HG02943 (cell line): ENCODE results near the gene GADL1.
A peak's percentile ranks its signal among the peaks of the same experiment; 100 is the strongest.

Experiments used
- ATAC-seq: cut with Tn5 transposase; IDR thresholded peaks from one replicate; pipeline ENCODE4 v1.9.1; 2021; ENCODE audit warnings: mild to moderate bottlenecking, low read depth, moderate library complexity; ENCODE audit not compliant: unreplicated experiment

Gene GADL1

DNA sequence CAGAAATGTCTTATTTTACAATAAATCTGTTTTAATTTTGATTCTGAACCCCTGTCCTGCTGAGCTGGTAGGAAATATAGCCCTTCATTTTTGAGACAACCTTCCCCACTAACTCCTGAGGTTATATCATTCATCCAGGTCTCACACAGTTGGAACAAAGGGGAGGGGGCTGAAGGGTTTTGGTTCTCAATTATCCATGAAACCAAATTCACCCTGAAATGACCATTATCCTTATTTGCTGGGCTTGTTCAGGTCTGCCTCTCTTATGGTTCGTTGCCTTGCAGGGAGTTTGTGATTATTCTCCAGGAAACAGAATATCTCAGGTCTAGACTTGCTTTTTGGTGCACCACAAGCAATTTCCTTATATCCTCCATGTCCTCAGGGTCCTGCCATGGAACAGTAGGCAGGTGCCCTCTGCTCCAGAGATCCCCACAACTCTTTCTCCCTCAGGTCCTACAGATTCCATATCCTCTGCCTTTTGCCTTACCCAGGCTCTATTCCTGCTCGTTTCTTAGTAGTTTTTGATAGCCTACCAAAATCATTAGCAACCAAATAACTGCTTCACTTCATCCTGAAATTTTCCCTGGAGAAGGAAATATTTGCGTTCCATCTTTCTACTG is 193.6 kb downstream of the GADL1 start:
- ATAC-seq: no peak

DNA sequence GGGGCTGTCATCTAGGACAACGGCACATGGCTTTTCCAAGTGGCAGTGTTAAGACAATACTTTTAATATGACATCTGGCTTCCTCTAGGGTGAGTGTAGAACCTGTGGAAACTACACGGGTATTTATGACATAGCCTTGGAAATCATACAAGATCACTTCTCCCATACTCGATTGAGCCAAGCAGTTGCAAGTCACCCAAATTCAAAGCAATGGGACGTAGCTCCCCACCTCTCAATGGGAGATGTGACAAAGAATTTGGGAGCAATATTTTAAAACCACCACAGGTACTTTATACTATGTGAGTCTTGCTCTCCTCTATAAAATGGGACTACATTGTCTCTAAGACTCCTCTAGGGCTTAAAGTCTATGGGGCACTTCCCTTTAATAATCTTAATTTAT is 194.5 kb downstream of the GADL1 start:
- no peak for ATAC-seq

DNA sequence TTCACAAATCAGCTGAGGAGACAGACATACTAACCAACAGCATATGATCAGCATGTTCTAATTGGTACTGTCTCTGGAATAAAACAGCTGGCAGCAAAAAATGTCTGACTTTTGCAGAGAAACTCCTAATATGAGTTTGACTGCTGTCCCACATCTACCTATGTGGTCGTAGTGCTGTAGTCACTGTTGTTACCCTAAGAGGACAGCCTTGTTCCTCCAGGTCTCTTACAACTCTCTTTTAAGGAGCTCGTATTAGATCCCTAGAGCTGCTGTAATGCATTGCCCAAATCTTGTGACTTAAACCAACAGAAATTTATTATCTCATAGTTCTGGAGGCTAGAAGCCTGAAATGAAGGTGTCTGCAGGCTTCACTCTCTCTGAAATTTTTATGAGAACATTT is 195.9 kb downstream of the GADL1 start:
- no peak for ATAC-seq

DNA sequence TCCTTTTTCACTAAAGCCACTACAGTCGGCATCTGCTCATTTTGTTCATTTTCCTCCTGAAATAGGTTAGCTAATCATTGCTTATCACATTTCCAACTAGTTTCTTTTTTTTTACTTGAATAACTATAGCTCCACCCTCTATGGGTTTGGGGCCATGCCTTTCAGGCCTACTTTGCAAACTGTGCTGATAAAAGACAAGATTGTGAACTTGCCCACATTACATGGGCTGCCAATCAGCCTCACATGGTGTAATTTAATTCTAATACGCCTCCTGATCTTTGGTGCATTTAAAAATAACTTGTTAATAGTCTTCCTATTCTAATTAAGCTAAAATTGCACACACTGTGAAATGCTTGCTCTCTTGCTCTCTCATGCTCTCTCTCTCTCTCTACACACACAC is 197.6 kb downstream of the GADL1 start:
- no peak for ATAC-seq

DNA sequence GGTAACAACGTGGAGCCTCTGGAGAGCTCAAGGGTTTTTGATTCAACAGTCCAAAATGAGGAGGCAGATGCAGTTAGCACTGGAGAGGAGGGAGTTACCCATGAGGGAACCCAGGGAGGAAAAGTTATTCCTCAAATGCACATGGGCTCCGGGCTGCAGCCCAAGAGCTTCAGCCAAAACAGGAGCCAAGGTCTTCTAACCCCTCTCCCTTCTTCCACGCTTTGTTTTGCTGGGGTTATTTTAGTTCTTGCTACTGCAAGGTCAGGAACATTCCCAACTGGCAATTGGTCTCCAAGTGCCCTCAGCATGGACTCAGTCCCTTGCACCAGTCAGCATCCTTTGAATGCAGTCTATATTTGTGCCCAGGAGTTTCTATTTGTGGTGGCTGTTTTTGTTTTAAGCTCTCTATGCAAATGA is 198.1 kb downstream of the GADL1 start:
- no peak for ATAC-seq

DNA sequence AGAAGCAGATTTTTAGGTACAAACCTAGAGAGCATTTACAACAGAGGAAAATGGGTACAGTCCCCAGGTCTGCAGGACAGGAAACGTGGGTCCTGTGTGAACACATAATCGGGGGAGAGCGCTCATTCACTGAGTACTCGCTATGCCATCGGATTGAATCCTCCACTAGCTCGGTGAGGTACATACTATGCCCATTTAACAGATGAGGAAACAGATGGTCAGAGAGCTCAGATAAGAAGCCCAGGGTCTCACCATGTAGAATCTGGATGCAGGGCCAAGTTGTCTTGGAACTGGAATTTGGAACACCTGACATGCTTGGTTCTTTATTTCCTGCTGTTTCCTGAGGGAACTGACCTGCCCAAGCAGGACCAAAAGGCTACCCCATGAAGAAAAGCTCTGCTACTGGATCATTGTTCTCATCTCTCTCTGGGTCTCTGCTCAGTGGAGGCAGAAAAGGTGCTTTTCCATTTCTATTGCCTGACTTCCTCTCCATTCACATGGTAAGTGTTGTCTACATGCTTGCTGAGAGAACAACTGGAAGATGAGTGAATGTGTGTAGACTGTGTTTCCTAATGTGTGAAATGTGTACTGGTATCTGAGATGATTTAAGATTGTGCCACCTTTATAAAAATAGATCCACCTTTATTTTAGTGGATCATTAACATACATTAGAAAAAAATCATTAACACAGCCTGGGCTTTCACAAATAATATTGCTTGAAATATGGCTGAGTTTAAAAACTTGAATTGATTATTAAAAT is 199.0 kb downstream of the GADL1 start:
- no peak for ATAC-seq

DNA sequence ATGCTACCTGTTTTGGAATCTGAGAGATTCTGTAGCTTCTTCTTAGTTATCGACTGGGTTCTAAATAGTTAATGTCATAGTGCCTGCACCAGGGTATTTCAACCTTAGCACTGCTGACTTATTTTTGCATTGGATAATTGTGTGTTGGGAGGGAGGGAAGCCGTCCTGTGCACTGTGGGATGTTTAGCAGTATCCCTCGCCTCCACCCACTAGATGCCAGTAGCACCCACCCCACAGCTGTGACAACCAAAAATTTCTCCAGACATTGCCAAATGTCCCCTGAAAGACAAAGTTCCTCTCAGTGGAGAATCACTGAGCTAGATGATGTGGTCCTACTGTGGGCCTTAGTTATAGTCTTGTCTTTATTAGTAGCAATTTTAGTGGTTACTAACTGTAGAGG is 199.8 kb downstream of the GADL1 start:
- ATAC-seq: no peak

DNA sequence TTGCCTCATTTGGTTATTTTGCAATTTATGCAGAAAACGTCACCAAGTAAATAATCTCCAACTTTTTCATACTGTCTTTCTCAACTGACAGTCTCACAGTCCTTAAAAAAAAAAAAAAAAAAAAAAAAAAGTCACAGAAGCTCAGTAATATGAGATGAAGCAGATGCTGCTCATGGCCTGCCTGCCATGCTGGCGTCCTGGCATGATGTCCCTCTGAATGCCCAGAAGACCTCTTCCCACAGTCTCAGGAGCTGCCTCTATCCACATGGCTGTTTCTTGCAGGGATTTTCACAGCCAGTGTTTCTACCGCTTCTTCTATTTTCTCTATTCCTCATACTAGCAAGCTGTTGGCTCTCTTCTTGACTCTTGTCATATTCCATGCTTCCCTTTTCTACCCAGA is 200.3 kb downstream of the GADL1 start:
- ATAC-seq: no peak

DNA sequence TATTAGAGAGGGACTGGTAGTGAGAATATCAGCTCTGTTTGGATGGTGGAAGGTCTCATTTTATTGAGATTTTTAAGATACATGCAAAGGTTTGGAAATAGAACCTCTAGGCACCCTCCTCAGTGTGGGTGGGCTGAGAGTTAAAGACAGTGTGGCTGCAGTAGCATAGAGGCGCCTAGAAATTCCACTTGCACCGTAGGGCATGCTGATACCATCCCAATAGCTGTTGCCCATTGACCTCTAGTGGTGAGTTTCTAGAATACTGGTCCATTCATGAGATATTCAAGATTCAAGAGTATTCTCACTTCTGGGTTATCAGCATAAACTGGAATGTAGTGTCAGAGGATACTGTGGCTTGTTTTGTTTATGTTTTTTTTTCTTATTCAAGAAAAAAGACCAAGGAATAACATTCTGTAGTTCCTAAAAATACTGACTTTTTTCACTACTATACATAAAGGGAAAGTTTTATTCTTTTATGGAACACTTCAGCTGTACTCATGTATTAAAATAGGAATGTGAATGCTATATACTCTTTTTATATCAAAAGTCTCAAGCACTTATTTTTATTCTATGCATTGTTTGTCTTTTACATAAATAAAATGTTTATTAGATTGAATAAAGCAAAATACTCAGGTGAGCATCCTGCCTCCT is 200.9 kb downstream of the GADL1 start:
- ATAC-seq: peak; percentile 91

DNA sequence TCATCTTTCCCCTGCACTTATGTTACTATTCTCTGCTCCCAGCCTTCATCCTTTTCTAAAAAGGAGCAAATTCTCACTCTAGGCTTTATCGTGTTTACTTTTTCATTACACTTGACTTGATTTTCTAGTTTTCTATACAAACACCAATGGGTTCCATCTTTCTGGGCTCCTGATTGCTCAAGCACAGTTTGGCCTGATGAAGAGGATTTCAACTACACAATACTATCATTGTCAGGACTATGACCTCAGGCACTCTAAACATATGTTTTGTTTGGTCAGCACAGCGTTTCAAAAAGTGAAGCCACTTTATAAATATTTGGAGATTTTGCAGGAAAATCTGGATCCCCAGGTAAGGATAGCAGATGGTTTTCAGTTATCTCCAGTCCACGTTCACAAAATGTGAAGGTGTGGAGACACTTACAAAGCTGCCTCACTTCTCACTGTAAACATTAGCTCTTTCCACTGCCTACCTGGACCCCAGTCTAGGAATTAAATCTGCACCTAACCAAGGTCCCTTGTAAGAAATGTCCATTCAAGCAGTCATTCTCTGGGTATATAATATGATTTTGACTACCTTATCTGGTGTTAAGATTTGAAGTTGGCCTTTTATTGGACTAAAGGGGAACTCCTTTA is 201.8 kb downstream of the GADL1 start:
- ATAC-seq: no peak

DNA sequence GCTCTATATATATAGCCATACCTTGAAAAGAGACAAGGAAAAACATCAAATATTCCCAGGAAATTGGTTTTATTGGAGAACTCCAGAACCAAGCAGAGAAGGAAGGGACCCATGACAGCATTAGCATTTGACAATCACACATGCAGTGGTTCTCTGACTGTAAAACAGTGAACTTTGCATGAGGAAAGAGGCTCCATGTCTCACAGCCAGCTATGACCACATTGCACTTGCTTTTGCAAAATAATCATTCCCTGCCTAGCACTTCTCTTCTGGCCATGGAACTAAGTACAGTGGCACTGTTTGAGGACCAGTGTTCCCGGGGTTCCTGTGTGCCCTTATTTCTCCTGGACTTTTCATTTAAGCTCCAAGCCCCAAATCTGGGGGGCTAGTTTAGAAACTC is 202.5 kb downstream of the GADL1 start:
- no peak for ATAC-seq

DNA sequence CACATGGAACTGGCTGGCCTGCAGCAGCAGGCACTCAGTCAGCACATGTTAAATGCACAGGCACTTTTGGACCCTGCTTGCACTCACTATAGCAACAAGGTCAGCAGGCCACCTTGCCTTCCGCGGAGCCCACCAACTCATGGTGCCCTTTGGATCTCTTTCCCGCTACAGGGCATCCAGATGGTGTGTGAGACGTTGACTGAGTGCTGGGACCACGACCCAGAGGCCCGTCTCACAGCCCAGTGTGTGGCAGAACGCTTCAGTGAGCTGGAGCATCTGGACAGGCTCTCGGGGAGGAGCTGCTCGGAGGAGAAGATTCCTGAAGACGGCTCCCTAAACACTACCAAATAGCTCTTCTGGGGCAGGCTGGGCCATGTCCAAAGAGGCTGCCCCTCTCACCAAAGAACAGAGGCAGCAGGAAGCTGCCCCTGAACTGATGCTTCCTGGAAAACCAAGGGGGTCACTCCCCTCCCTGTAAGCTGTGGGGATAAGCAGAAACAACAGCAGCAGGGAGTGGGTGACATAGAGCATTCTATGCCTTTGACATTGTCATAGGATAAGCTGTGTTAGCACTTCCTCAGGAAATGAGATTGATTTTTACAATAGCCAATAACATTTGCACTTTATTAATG is 203.1 kb downstream of the GADL1 start:
- ATAC-seq: no peak

DNA sequence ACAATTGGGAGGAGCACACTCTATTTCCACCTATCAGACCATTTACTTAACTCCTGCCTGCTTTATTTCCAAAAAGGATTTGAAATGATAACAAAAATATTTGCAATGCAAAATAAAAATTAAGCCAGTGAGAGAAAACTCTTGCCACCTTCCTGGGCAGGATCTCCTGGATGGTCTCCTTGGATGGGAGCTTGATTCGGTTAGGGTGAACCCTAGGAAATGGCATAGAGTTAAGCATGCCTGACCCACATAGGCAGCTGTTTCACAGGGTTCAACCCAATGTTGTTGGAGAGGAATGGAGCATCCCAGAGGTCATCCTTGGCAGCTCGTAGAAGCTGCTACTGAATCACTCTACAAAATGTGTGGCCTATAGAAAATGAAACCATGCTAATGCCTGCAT is 204.3 kb downstream of the GADL1 start:
- ATAC-seq: no peak

DNA sequence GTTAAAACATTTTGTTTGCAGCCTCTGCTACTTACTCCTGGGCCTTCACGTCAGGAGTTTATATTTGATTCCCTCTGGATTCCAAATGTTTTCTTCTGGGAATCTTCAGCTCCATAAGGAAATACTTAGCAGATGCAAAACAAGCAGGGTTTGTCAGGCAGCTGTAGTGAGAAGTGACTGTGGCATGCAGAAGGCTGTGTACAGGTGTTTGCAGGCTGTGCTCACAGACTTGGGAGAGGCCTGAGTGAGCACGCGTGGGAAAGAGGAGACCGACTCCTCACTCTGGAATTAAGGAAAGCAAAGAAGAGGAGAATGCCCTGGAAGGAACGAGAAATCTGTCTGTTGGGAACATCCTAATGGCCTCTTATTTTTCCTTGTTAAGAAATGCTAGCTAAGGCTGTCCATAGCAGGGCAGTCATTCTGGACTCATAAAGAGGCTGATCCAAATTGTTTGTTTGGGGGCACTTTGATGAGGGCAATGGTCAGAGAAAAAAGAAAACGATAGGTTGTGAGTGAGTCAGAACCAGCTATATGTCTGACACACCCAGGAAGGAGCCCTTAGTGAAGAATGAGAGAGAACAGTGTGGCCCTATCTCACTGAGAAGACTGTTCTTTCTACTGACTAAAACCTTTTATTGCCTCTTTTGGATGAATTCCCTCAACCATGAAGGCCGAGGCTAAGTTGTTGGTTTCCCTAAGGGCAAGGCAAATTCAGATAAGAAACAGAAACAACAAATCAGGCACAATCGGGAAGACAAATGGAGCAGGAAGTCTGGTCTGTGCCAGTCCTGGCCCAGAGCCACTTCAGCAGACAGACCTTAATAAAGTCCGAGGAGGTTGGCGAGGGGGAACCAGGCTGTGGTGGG is 205.5 kb downstream of the GADL1 start:
- no peak for ATAC-seq

DNA sequence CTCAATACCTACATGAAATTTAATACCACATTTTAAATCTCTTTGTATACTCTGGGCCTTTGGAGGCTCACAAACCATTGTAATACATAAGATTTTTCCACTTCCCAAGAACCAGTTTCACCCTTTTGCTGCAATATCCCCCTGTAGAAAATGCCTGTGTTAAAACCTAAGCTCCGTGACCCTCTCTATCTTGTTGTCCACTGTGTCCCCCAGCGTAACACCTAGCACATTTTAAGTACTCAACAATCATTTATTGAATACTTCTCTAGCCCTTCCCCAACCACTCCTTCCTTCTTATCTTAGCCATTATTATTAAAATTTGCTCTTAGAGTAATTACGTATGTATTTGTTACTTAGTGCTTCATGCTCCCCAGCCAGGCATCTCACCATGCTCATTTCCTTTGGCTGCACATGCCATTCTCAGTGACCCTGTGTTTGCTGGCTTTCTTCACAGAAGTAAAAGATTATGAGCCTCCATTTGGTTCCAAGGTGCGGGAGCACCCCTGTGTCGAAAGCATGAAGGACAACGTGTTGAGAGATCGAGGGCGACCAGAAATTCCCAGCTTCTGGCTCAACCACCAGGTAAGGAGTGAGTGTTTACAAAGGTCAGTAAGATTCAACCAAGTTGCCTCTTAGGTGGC is 206.4 kb downstream of the GADL1 start:
- ATAC-seq: no peak

DNA sequence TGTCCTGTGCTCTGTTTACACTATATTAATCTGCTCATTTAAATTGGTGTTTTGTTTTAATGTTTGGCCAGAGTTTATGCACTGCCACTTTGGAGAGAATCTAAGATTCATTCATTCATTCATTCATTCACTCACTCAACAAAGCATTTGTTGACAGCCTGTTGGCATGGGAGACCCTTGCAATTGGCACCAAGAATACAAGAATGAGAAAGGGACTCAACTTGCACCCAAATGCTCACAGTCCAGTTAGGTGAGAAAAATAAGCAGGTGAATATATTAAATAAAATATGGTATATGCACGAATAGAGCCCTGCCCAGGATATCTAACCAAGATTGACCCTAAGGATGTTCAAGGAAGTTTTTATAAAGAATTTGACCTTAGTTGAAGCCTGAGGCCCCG is 207.7 kb downstream of the GADL1 start:
- ATAC-seq: no peak

DNA sequence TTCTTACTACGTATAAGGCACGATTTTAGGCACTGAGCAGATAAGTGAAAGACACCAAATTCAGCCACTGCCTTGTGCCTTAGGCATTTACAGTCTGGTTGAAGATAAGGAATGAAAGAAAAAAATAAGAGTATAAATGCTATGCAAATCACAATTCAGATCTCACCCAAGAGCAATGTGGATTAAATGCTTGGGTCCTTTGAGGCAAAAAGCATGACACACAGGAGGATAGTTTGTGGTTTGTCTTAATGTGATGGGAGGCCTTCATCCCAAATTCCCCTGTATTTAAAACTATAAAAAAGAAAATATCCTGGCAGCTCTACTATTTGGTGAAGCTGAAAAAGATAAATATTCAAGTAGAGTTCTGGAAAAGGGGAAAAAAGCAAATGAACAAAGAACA is 208.3 kb downstream of the GADL1 start:
- no peak for ATAC-seq

DNA sequence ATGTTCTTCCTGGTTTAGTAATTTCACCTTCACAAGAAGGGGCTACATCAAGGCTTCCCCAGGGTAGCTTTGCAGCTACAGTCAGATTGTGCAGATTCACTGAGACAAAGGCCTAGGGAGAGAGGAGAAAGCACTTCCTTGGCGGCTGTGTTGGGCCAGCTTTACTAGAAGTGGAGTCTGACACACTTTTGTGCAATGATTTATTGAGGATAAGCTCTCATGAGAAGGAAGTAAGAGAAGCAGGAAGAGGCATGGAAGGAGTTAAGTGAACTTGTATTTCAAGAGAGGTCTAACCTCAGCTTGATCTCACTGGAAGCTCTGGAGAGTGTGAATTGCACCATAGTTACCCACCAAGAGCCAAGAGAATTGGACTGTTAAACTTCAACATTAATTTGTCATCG is 209.2 kb downstream of the GADL1 start:
- ATAC-seq: no peak

DNA sequence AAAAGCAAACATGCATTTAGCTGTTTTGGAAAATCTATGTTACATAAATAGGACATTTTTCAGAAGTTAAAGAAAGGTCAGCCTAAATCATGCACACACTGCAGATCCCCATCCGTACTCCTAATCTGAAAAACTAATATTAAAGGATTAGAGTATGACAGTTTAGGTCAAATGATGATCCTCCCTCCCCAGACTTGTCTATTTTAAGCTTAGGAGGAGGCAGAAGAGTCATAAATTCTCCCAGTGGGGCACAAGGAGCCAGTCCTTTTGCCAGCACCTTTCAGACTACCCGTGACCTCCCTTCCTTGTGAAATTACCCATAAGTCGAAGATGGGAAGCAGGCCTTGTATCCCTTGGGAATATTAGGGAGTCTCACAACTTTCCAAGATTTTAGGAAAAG is 210.1 kb downstream of the GADL1 start:
- ATAC-seq: no peak

DNA sequence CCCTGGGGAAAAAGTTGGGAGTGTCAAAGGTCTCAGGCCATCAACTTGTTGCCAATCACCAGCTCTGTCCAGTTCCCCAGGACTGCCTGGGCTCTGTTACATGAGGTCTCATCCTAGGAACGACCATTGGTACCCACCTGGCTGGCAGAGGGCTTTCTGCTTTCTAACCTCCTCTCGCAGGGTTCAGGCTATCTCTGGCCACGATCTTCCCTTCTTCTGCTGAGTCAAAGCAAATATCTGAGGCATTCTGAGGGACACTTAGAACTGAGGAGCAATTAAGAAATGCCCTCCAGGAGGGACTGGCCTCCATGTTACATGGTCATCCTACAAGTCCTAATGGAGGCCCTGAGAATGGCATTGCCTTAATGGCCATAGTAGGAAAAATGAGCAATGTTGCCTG is 210.7 kb downstream of the GADL1 start:
- ATAC-seq: no peak
